LNCaP clone FGC (cell line): ENCODE results near the gene MKKS.
A peak's percentile ranks its signal among the peaks of the same experiment; 100 is the strongest.

Experiments
- DNase-seq: peaks from one replicate; pipeline ENCODE4 v3.0.0-alpha.2; 2011; ENCODE audit warnings: low read depth
- H3K4me3 ChIP-seq: 2 replicates; pipeline ENCODE4 v1.5.1; 2011; ENCODE audit warnings: mild to moderate bottlenecking, low read depth, low read length, control low read depth
- CTCF ChIP-seq: IDR thresholded peaks from 2 replicates; pipeline ENCODE4 v1.5.1; 2012; ENCODE audit warnings: mild to moderate bottlenecking; ENCODE audit not compliant: control insufficient read depth, insufficient read depth; ENCODE audit errors: extremely low read depth

MKKS gene

DNA sequence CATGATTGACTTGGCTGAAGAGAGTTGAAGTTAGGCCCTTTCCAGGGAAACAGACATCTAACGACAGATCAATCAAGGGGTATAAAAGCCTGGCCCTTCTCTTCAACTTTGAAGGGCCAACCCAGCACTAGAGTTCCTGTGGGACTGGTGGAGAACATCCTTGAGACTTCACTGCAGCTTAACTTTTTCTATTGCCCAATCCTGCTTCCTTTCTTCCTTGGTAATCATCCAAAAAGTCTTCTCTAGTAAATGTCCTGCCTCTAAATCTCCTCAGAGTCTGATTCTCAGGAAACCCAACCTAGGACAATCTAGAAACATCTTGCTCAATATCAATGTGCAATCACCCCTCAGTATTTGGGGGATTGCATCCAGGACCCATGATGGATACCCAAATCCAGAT is 1.9 kb downstream of the MKKS start:
- DNase-seq, result no peak
- TF ChIP-seq CTCF, result no peak

GRCh38 chr20:10430704-10431103 is 3.3 kb downstream of the MKKS start:
- no peak for DNase-seq
- no peak for TF ChIP-seq CTCF

More for the DNA sequence above, 1.9 kb downstream of the MKKS start:
- no peak overlapping the region for H3K4me3 ChIP-seq

DNA sequence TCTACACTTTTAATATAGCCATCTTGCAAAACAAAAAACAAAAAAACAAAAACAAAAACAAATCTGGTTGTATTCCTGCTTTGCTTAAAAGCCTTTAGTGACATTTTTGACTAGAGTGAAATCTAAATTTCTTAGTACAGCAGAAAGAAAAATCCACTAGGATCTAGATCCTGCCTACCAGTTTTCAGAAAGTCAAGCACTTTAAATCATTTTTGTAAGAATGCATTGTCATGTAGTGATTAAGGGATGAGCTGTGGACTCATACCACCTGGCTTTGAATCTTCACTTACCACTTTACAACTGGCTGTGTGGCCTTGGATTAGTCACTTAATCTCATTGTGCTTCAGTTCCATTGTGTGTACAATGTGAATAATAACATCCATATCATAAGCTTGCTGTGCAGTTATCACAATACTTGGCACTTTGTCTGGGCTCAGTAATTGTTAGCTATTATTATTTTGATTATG is 4.0 kb downstream of the MKKS start:
- DNase-seq, result no peak
- TF ChIP-seq CTCF, result no peak

More at GRCh38 chr20:10430704-10431103, 3.3 kb downstream of the MKKS start:
- H3K4me3 ChIP-seq, result no peak overlapping the region

DNA sequence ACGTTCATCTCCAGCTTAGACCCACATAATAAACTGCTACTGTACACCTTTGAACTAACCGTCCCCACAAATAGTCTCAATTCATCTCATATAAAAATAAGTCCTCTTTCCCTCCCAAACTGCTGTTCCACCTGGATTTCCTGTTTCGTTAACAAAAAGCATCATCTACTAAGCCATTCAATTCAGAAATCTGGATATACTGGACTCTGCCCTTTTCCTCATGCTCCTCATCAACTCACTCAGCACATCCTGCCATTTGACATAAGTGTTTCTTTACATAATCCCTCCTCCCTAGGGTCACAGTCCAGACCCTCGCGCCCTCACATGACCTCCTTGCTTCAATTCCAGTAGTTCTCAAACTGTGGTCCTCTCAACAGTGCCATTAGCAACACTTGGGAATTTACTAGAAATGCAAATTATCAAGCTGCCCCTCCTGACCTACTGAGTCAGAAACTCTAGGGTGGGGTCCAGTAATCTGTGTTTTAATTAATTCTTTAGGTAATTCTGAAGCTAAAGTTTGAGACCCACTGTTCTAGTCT is 4.5 kb downstream of the MKKS start:
- TF ChIP-seq CTCF, result no peak
- no peak for DNase-seq
- no peak overlapping the region for H3K4me3 ChIP-seq

More for the DNA sequence above, 4.0 kb downstream of the MKKS start:
- no peak overlapping the region for H3K4me3 ChIP-seq

DNA sequence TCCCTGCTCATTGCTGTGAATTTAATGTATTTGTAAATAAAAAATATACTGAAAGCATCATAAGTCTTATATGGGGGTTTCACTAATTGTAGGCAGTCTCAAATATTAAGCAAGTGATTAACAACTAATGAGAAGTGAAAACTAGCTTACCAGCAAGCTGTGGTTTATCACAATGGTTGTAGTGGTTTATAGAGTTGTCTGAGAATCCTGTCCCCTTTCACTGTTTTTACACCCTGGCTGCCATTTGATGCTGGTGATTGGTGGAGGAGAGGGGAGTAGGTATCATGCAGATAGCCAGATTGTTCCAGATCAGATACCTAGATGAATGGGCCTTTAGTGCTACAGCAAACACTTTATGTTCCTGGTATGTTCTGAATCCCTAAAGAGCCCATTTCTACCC is 6.0 kb downstream of the MKKS start:
- DNase-seq, result no peak
- no peak overlapping the region for H3K4me3 ChIP-seq
- no peak for TF ChIP-seq CTCF

GRCh38 chr20:10427060-10427692 is 6.8 kb downstream of the MKKS start:
- peak; percentile 81 for TF ChIP-seq CTCF
- DNase-seq, result no peak
- no peak overlapping the region for H3K4me3 ChIP-seq

- DNase-seq, result no peak
- TF ChIP-seq CTCF, result no peak
- H3K4me3 ChIP-seq, result no peak overlapping the region
Measured at GRCh38 chr20:10423735-10424134, 10.3 kb downstream of the MKKS start.
